Panc1 (cell line): ENCODE results near the gene HOXB5. TPM values are rescaled to one million over a fixed set of nuclear protein-coding genes. Genes with fewer than 3 reads are reported as not detected.

ENCODE experiments used
- ATAC-seq: fragments of 200-7000 bp; cut with Tn5 transposase; 2 replicates; pipeline ENCODE4 v1.9.1; 2020; ENCODE audit warnings: mild to moderate bottlenecking, moderate library complexity
- BruUV-seq: library from RNA; stranded (reverse); fragments of 400-500 nt; replicated peaks from 2 replicates; lab custom pipeline; 2021; lab: Mats Ljungman, UMichigan
- CTCF ChIA-PET: fragments of 300-600 bp; sonication (Branson Sonifier 250); formaldehyde crosslinking; loops from one replicate; lab custom pipeline; 2022; ENCODE audit warnings: antibody characterized with exemption; lab: Charles Lee
- POLR2A ChIA-PET: fragments of 300-600 bp; sonication (Branson Sonifier 250); formaldehyde crosslinking; loops from one replicate; lab custom pipeline; 2022; ENCODE audit warnings: antibody characterized with exemption; lab: Charles Lee
- DNase-seq: peaks from one replicate; pipeline ENCODE4 v3.0.0-alpha.2; 2010; ENCODE audit warnings: low read depth, low spot score
- H3K27ac ChIP-seq: 2 replicates; pipeline ENCODE4 v1.5.1; 2011; ENCODE audit warnings: mild to moderate bottlenecking, low read length, inconsistent platforms
- H3K27me3 ChIP-seq: fragments of 200-500 bp; sonication (Bioruptor generic); 2 replicates; pipeline ENCODE4 v1.6.0; 2014; ENCODE audit warnings: low read length, inconsistent platforms; ENCODE audit not compliant: control insufficient read depth, insufficient read depth
- H3K36me3 ChIP-seq: fragments of 200-500 bp; sonication (Bioruptor generic); 2 replicates; pipeline ENCODE4 v1.5.1; 2014; ENCODE audit warnings: inconsistent platforms, mild to moderate bottlenecking, low read length, moderate library complexity; ENCODE audit not compliant: control insufficient read depth, insufficient read depth
- H3K4me1 ChIP-seq: 2 replicates; pipeline ENCODE4 v1.5.1; 2011; ENCODE audit warnings: inconsistent platforms, mild to moderate bottlenecking, low read length, moderate library complexity; ENCODE audit not compliant: control insufficient read depth, insufficient read depth
- H3K4me3 ChIP-seq, 2 experiments: 2 replicates each; pipeline ENCODE4 v1.5.1; 2011 to 2012; ENCODE audit warnings: low read depth in 2 of 2, low read length in 2 of 2, mild to moderate bottlenecking in 2 of 2, inconsistent platforms in 1 of 2, moderate library complexity in 1 of 2
- H3K9me3 ChIP-seq: fragments of 200-500 bp; sonication (Bioruptor generic); 2 replicates; pipeline ENCODE4 v1.5.1; 2014; ENCODE audit warnings: low read depth, mild to moderate bottlenecking, inconsistent platforms, low read length, moderate library complexity; ENCODE audit not compliant: control insufficient read depth, insufficient read depth
- CTCF ChIP-seq: fragments of 450-650 bp; IDR thresholded peaks from 2 replicates; pipeline ENCODE4 v1.5.1; 2017; ENCODE audit warnings: mild to moderate bottlenecking
- POLR2AphosphoS5 ChIP-seq: IDR thresholded peaks from 2 replicates; pipeline ENCODE4 v1.6.1; 2012; ENCODE audit warnings: mild to moderate bottlenecking, low read depth, low read length, moderate library complexity
- REST ChIP-seq, 2 experiments: IDR thresholded peaks; 2 replicates each; pipeline ENCODE4 v1.6.1; 2011 to 2012; ENCODE audit warnings: low read depth in 2 of 2, control low read depth in 1 of 2, low read length in 1 of 2, mild to moderate bottlenecking in 1 of 2, moderate library complexity in 1 of 2; ENCODE audit not compliant: insufficient read depth in 1 of 2
- SIN3A ChIP-seq: IDR thresholded peaks from 2 replicates; pipeline ENCODE4 v1.6.1; 2012; ENCODE audit warnings: low read depth, mild to moderate bottlenecking, low read length, moderate library complexity, borderline replicate concordance; ENCODE audit not compliant: insufficient read depth
- TCF7L2 ChIP-seq: IDR thresholded peaks from 2 replicates; pipeline ENCODE4 v1.6.1; 2011; ENCODE audit warnings: mild to moderate bottlenecking, low read depth, low read length, inconsistent platforms
- in situ Hi-C: cut with HindIII; loops from 2 replicates; pipeline ENCODE4 v1.10.0; 2016; ENCODE audit warnings: low sequenced_read_pairs, low pct_unique_long_range_greater_than_20kb
- intact Hi-C: fragments of 100-400 bp; cut with micrococcal nuclease; formaldehyde crosslinking; loops from one replicate; pipeline ENCODE4 v1.10.0; 2022; ENCODE audit not compliant: unreplicated experiment
- total RNA-seq: library from RNA; stranded (reverse); gene quantifications from one replicate; pipeline ENCODE4 v1.2.1, GENCODE V29; 2021; ENCODE audit not compliant: unreplicated experiment

The HOXB5 gene
- total RNA-seq, 1 experiment from 2014 or later: 67.2 TPM

- DNase-seq (no peak), ATAC-seq (no peak)
- in situ Hi-C loops (no loop called here), intact Hi-C loops (loop anchor here (5.0 kb wide), 1 partner anchor 50 kb away; no protein-coding TSS in a partner anchor)
- Histone ChIP-seq H3K36me3 (peaks cover 6% of the 10 kb centered on the region; the same call in 1 of the 2 replicates), H3K27me3 (no peaks in the 10 kb centered on the region), H3K4me3 (peak overlapping the region; percentile 69 to 81), H3K27ac (peak overlapping the region; percentile 98), H3K9me3 (no peaks in the 10 kb centered on the region), H3K4me1 (peaks cover 44% of the 10 kb centered on the region)
- ChIA-PET POLR2A (no interaction called here), CTCF (no interaction called here)
- TF ChIP-seq POLR2AphosphoS5 (no peak), TCF7L2 (no peak), CTCF (no peak), REST (IDR thresholded peaks at IDR 0.05; ENCODE audit: insufficient read depth in 1 of 2, low read depth in 2 of 2, low read length in 1 of 2) (no peak), SIN3A (no peak)
- BruUV-seq: TSS peak; percentile 79
Measured at GRCh38 chr17:48542698-48543106, 50.9 kb downstream of the HOXB5 start.

GRCh38 chr17:48542114-48542656 lies 51.4 kb downstream of the HOXB5 start:
- BruUV-seq: no TSS peak
- peak overlapping the region; percentile 69 to 81 for H3K4me3 ChIP-seq
- in situ Hi-C loops (no loop called here), intact Hi-C loops (loop anchor here (5.0 kb wide), 1 partner anchor 50 kb away; no protein-coding TSS in a partner anchor)
- H3K4me1 ChIP-seq: peaks cover 44% of the 10 kb centered on the region
- no peaks in the 10 kb centered on the region for H3K27me3 ChIP-seq
- ATAC-seq (peak; percentile 5), DNase-seq (no peak)
- TF ChIP-seq TCF7L2 (no peak), POLR2AphosphoS5 (peak; percentile 66; the same call in 1 of the 2 replicates), SIN3A (no peak), REST (IDR thresholded peaks at IDR 0.05; ENCODE audit: insufficient read depth in 1 of 2, low read depth in 2 of 2, low read length in 1 of 2) (no peak), CTCF (no peak)
- H3K36me3 ChIP-seq: peaks cover 6% of the 10 kb centered on the region; the same call in 1 of the 2 replicates
- CTCF ChIA-PET: no interaction called here
- no peaks in the 10 kb centered on the region for H3K9me3 ChIP-seq
- H3K27ac ChIP-seq: peak overlapping the region; percentile 98
- POLR2A ChIA-PET: interaction anchor here (1.1 kb wide), 1 partner anchor 26 kb away, joined by 4 read pairs; no protein-coding TSS in a partner anchor
